DMS153 treated with DMSO at 0.1 percent for 48 hours (cell line): ENCODE measurements around the gene MAGI1.

Experiments
- DNase-seq: peaks from one replicate; lab custom pipeline; 2025; ENCODE audit not compliant: unreplicated experiment; lab: John Stamatoyannopoulos, UW

The MAGI1 gene

DNA sequence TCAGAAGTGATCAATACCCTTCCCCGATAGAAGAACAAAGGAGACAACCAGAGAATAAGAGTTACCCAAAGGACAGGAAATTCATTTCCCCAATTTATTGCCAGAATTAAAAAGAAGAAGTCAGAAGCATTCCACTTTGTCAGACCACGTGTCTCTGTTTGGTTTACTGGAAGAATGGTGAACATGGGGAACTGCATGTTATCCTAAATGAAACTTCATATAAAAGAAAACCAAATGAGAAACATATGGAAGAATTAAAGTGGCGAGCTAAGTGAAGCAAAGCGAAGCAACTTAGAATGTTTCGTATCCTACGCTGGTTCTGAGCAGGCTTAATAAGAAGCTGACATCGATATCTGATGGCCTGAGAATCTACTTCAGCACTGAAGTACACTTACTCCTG lies 190.7 kb downstream of the MAGI1 start:
- DNase-seq, result no peak

DNA sequence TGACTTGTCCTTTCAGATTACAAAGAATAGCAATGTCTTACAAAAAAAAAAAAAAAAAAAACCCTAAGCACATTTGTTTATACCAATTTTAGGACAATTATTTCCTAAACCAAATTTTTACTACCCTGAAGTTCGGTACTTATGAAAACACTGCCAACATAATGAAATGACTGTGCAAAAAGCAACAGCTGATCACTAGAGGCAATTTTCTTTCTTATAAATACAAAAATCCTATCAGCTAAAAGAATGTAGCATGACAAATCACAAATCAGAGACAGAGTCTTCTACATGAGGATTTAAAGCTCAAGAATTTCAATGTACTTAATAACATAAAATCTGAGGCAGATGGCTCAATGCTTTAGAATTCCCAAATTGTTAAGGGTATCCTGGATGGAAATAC lies 191.8 kb downstream of the MAGI1 start:
- DNase-seq, result no peak

DNA sequence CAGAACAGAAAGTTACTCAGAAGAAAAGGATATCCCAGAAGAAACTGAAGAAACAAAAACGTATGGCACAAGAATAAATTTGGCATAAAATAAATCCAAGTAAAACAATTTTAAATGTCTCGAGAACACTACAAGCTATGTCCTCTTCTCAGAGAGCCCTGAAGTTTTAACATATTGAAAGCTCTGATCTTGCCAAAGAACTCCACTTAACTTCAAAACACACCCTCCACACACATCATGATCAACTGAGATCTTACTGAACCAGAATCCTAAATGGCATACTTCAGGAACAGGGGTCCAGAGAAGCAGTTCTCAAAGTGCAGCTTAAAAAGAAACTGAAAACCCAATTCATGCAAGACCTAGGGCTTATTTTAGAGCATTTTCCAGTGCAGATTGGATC lies 194.3 kb downstream of the MAGI1 start:
- DNase-seq, result no peak

DNA sequence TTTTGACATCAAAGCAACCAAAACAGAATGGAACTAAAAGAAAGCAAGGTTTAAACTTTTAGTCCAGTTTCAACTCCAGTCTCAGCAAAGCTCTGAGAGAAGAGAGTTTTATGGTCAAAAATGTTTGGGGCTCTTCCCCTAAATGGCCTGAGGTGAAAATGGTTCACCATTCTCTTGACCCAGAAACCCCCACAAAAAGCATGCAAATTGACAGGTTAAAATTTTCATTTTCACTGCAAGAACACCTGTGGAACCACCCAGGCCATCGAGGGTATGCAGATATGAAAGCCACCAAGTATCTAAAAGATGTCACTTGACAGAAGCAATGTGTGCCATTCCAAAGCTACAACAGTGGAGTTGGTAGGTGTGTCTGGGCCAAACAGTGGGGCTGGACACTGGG lies 195.0 kb downstream of the MAGI1 start:
- DNase-seq, result no peak

DNA sequence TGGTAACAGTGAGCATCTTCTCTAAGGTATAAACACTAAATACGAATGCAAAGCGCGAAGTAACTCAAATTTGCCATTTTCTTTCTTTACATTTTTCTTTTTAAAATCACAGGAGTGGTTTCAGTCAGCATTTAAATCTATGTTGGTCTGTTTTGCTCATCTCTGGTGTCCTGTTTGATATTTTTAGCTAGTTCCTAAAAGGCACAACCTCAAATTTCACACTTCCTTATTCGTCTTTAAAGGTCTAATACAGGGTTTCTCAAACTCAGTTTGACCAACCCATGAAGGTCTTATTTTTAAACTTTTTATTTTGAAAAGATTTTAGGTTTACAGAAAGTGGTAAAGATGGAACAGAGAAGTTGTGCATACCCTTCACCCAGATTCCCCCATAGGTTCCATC lies 201.1 kb downstream of the MAGI1 start:
- DNase-seq, result no peak

DNA sequence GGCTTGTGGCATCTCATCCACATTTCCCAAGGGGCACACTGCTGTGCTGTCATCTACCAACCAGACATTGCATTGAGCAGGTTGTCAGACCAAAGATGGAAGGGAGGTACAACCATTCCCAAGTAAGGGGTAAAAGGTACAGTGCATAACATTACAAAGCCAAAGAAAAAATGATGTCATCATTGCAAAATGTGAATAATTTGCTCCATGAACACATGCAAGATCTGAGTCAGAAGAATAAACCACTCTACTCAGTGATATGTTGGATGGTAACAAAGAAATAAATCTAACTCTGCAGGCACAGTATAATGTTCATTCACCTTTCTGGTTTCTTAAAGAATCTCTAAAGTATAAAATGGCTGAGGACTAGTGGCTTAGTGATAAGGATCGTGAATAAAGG lies 202.7 kb downstream of the MAGI1 start:
- DNase-seq, result no peak

DNA sequence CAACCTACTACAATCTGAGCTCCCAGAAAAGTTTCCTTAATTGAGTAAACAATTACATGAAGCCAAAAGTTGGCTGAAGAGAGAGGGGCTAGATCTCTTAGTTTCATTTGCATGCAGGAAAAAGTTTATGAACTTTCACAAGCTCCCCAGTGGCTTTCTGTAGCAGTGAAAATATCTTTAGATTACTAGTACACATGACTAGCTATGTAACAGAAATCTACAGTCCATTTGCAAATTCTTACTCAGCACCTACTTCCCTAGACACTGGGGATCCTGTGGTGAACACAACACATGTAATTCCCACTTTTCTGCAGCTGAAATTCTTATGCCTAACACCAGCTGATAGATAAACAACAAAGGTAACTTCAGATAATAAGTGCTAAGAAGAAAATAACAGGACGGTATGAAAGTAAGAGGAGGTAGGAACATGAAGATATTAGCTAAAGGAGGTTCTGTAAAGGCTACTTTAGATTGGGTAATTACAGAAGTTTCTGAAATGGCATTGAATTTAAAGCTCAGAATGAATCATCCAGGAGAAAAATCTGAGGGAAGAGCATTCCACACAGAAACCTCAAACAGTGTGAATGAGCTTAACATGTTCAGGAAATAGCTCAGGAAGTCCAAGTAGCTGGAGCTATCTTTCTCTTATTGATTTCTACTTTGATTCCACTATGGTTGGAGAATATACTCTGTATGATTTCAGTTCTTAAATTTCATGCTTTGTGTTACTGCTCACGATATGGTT lies 204.8 kb downstream of the MAGI1 start:
- no peak for DNase-seq

DNA sequence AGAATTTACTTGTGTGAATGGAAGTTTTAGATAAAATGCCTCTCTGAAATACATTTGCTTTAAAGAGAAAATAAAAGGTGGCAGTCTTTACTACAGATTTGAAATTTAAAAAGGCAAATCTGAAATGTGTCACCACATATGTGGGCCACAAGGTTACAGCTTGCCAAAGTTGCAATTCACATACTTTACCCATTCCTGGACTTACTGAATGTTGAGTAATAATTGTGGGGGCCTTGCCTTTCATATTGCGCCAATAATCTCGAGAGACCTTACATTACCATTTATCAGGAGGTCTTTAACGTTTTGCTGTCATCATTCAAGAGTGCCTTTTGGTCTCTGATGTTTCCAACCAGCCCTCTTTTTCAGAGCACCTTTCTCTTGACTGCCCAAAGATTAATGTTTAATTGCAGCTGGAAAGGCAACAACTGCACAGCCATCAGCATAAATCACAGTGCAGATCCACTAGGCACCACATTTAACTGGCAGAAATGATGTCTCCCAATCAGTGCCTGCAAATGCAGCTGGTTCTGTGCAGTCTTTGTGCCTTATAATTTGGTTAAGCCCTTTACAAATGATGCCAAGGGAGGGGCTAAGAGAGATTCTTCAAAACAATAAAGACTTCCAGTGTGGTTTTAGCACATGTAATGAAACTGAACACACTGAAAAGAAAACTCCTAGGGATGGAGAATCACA lies 206.8 kb downstream of the MAGI1 start:
- no peak for DNase-seq

DNA sequence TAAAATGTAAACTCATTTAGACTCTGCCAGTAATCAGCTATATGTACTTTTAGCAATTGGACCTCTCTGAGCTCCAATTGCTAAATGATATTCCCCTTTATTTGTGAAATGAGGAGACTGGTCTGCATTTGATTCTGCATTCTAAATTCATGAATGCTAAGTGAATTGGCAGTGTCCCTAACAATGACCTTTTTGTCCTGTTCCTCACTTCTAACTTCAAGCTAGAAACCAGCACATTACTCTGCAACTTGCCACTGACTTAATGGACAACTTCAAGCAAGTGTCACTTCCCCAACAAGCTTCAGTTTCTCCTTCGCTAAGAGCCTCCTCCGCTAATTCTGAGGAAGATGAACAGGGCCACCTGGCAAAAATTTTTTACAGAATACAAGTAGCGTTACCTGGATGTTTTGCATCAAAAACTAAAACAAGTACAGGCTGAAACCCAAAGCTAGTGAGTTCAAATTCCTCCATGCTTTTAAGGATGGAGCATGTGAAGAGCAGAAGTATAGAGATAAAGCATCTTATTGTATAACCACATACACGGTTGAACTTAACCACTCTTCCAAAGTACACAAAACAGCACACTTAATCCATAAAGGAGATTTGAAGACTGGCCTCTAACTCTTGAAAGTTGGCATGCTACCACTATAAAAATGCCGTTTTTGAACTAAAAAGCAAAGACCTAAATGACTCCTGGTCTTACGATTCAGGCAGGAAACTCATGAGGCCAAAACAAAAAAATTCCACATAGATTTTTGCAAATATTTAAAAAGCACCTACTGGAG lies 207.6 kb downstream of the MAGI1 start:
- no peak for DNase-seq

DNA sequence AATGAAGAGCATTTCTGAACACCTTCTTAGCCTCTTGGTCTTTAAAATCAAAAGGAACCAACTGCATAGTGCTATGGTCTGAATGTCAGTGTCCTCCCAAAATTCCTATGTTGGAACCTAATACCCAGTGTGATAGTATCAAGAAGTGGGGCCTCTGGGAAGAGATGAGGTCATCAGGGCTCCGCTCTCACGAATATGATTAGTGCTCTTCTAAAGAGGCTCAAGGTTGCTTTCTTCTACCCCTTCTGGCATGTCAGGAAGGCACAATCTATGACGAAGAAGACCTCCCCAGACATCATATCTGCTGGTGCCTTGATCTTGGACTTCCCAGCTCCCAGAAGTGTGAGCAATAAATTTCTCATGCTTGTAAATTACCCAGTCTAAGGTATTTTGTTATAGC lies 209.5 kb downstream of the MAGI1 start:
- DNase-seq, result no peak

DNA sequence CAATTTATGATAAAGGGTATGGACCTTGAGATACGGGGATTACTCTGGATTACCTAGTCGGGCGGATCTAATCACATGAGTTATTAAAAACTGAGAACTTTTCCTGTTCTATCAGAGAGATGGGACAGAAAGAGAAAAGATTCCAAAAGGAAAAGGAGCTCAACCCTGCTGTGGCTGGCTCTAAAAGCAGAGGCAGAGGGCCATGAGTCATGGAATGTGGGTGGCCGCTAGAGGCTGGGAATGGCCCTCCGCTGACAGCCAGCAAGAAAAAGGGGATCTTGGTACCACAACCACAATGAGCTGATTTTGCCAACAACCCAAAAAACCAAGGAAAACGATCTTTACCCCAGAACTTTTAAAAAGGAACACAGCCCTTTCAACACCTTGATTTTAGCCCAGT lies 210.0 kb downstream of the MAGI1 start:
- DNase-seq, result no peak

DNA sequence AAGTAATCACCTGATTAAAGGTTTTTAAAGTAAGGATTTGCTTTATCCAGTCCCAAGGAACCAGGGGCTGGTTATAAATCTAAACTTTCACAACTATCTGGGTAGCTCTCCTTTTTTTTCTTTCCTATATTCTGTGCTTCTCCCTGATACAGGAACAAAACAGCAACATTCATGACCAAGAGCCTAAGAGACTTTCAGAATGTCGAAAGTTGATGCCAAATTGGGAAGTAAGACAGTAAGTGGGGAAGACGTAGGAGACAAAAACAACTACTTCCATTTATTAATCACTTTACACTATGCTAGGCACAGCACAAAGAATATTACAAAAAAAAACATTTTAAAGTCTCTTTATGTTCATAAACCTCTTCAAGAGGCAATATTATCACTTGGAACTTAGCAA lies 211.6 kb downstream of the MAGI1 start:
- no peak for DNase-seq

DNA sequence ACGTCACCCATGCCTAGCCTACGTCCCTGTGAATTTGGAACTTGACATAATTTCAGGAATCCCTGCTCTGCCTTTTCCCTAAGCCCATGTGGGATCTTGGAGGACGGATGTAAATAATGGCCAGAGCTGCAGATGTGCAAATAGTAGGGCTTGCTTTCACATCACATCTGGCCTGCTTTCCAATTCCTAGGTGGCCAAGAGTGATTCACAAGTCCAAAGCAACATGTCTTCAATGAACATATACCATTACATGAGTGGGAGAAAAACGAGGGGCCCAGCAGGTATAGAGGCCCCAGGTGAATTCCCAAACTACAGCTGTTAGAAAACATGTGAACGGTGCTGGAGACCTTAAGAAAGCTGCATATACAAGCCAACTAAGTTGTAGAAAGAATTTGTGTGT lies 214.6 kb downstream of the MAGI1 start:
- DNase-seq, result no peak

DNA sequence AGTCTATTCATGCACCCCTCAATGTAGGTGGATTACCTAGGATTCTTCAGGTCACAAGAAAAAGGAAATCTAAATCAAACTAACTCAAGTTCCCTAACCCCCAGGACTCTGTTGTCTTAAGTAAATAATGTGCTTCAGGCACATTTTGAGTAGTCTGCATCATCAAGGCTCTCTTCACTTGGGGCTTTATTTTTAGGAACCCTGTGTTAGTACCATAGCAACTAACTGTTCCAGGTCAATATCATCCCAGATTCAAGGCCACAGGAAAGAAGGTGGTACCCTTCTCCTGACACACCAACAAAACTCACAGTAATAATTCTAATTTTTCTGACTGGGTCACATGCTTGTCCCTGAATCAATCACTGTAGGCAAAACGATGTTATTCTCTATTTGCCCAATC lies 218.1 kb downstream of the MAGI1 start:
- DNase-seq, result no peak

DNA sequence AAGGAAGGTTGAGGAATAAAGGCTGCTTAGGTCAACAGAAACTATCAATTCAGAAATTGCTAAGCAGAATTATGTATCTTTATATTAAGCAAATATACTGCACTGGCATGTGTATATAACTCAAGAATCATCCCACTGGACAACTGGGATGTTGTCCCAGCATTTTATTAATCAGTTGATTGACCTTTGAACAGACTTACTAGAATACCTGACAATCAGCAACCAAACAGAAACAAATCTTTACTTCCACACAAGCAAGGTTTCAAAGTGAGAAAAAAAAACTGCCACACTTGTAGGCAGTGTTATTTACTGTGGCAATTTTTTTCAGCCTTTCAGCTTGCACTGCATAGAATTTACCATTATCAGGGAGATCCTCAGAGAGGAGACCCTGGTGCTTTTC lies 218.8 kb downstream of the MAGI1 start:
- DNase-seq, result no peak

DNA sequence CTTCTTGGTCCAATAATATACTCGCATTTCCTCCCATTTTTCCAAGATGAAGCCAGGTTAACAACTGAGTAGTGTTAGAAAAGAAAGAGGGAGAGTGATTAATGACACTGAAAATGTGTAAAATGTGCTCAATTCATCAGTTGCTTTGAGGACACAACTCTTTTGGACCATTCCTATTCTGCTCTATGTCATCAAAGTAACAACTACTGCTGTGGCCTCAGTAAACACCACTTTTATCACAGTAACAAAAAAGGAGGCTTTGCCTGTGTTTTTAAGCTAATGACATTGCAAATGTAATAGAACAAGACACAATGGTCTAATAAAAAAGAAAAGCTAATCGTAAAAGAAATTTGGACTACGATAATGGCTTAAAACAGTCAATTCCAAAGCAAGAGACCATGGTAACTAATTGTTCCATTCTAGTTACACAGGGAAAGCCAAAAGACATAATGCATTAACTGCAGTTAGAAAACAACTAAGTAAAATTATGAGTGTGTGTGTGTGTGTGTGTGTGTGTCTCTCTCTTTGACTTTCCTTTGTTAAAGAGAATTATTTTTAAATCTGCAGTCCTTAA lies 221.1 kb downstream of the MAGI1 start:
- no peak for DNase-seq

DNA sequence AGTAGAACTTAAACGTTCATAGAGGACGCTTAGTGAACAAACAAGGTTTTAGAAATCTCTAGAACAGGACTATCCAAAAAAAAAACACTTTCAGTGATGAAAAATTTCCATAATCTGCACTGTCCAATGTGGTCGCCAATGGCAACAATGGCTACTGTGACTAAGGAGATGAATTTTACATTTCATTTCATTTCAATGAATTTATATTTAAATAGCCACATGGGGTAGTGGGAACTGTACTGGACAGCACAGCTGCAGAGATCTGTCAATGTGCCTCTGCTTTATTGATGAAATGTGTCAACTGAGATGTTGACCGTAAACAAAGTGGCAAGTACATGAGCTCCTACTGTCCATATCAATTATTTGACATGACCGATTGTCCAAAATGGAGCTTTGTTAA lies 222.5 kb downstream of the MAGI1 start:
- no peak for DNase-seq

DNA sequence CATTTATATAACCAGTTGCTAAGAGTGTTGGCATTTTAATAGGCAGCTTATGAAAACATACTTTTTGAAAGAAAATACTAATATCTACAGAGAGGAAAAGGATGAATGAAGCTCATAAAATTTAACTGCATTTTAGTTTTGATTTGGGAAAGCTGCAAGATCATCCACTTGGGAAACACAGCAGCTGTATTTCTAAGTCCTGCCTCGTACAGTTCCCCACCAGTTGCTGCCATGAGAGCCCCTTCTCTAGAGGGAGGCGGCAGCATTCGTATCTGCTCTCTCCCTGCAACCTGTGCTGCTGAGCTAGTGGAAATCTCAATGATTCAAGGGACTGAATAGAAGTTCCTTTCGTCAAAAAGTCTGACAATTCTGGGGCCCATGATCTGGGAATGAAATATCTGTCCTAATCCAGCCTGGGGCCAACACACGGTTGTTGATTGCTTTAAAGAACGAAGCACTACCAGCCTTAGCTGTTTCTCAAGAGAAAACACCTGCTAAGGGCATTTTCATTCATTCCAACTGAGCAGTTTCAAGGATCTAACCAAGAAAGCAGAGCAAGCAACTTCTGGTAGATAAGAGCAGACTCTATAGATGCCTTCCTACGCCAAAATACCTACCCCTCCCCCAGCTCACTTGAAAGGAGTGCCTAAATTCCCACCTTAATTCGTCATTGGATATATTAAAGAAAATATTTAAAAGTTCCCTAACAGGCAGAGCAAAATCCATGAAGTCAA lies 223.7 kb downstream of the MAGI1 start:
- DNase-seq, result no peak

DNA sequence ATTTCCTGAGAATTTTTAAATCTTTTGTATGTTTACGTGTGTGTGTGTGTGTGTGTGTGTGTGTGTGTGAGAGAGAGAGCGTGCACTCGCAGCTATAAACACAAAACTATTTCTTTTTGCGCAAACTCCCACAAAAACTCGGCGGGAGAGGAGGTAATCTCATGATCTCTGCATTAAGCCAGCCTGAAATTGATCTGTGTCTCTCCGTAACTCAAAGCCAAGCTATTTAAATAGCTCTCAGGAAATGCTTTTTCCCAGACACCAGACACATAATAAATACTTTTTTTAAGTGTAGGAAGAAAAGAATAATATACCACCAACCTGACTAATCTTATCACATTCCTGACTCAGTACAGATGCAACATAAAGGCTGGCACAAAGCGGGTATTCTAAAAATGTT lies 226.8 kb downstream of the MAGI1 start:
- no peak for DNase-seq

DNA sequence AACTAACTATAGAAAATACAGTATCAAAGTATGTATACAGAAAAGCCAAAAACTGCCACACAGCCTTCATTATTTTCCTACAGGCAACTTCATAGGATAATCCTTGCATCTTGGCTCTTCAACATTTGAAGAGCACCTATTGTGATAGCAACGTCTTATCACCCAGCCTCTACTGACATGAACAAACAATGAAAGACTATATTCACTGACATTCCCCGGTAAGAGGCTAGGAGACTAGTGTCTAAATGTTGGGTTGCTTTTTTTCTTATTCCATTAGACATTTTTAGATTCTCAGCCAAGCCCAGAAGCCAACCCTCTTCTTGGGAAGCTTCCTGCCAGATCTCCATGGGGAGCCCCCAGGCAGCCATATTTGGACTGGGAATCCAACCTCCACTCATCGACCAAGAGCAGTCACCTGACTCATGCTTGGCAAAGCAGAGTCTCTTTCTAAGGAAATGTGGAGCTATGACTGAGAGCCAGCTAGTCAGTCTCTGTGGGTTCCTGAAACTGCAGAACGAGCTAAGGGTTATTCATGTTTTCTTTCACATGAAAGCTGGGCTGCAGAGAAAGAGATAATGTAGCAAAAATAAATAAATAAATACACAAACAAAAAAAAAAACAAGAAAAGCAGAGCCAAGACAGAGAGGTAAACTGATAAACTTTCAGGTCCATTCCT lies 227.5 kb downstream of the MAGI1 start:
- no peak for DNase-seq

DNA sequence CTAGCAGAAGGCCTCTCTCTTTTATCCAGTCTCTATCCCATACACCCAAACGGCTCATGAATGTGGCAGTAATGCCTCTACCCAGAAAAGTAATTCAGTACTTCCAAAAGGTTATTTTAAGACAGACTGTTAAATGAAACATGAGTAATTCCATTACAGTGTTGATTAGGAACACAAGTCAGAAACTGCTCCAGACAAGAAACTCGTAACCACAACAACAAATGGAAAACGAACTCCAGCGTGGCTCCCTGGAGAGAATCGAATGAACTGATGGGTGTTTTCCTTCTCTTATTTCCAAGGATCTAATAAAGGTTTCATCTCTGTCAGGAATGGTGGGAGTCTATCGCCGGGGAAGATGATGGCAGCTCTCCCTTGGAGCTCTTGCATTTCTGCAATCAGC lies 228.4 kb downstream of the MAGI1 start:
- DNase-seq, result no peak
